Nasal cavity respiratory epithelium epithelial cell of viscerocranial mucosa (primary cell): ENCODE data around the gene UCHL3. TPM values are rescaled to one million over a fixed set of nuclear protein-coding genes. Genes with fewer than 3 reads are reported as not detected.

Source experiments
- total RNA-seq: library from RNA; depleted of rRNA; stranded (reverse); fragments of >200 nt; gene quantifications from 2 replicates; pipeline ENCODE4 v1.2.3, GENCODE V29; 2014

UCHL3 gene
- total RNA-seq = 64.1 and 99.5 TPM in 2 replicates

GRCh38 chr13:75549262-75550158 is at the start of gene UCHL3:
TSS of gene UCHL3 (plus strand) at chr13:75549791. CDS start at chr13:75549821, 30 bp downstream.

GRCh38 chr13:75537401-75538365 is 11.9 kb upstream of the UCHL3 start, which contains the start of gene COMMD6:
TSS of gene COMMD6 (minus strand) at chr13:75537841. CDS start at chr13:75537805, 36 bp downstream.

GRCh38 chr13:75635828-75636435 is 86.3 kb downstream of the UCHL3 start, which contains the start of gene LMO7:
TSS of gene LMO7 (plus strand) at chr13:75636330. CDS start at chr13:75636658, 328 bp downstream.

Other genes with a start within 250 kb of the UCHL3 start
- 24.6 and 25.3 TPM in 2 replicates for gene TBC1D4, start 67.6 kb upstream of the UCHL3 start, total RNA-seq
- 29.0 and 52.4 TPM in 2 replicates for gene COMMD6, start 11.9 kb upstream of the UCHL3 start, total RNA-seq
- 46.1 and 123 TPM in 2 replicates for gene LMO7, start 86.5 kb downstream of the UCHL3 start, total RNA-seq